ENCODE measurements around the gene SEMA4C.

- no peak for TF ChIP-seq CTCF (optimal IDR thresholded peaks at IDR 0.05 in 1 of 3, IDR thresholded peaks at IDR 0.05 in 1 of 3, conservative IDR thresholded peaks at IDR 0.05 in 1 of 3; ENCODE audit: extremely low read depth in 1 of 3, insufficient read depth in 2 of 3, low read length in 3 of 3)
- TF ChIP-seq EZH2 (IDR thresholded peaks at IDR 0.05; ENCODE audit: low read length) = no peak
These were observed 7.8 kb upstream of the SEMA4C start for GRCh38 chr2:96877631-96878092.
